ENCODE results near the gene LRRC18.

- TF ChIP-seq CTCF (IDR thresholded peaks at IDR 0.05) (no peak), POLR2A (IDR thresholded peaks at IDR 0.05) (no peak)
These were observed 41.2 kb downstream of the LRRC18 start for GRCh38 chr10:48898426-48898825.

Measured in lower leg skin (tissue), 3 donors.